Tibial nerve (tissue), 3 donors: ENCODE measurements around the gene PKP4.

Experiments
- POLR2A ChIP-seq, 2 donors: fragments of 450-650 bp; IDR thresholded peaks; one replicate each; pipeline ENCODE4 v1.6.1; 2017; ENCODE audit warnings: antibody characterized with exemption in 2 of 2, mild to moderate bottlenecking in 2 of 2, moderate library complexity in 2 of 2
- TF ChIP-seq, protein P1 (sequence below), 5 experiments: fragments of 200-600 bp in 3 of 5; fragments of 450-650 bp in 2 of 5; sonication (generic) in 3 of 5; IDR thresholded peaks; one replicate each; pipeline ENCODE4 v1.5.1; 2016 to 2019; ENCODE audit warnings: antibody characterized with exemption in 5 of 5, mild to moderate bottlenecking in 3 of 5, moderate library complexity in 2 of 5

- TF ChIP-seq POLR2A (IDR thresholded peaks at IDR 0.05): no peak
- TF ChIP-seq, protein P1, sequence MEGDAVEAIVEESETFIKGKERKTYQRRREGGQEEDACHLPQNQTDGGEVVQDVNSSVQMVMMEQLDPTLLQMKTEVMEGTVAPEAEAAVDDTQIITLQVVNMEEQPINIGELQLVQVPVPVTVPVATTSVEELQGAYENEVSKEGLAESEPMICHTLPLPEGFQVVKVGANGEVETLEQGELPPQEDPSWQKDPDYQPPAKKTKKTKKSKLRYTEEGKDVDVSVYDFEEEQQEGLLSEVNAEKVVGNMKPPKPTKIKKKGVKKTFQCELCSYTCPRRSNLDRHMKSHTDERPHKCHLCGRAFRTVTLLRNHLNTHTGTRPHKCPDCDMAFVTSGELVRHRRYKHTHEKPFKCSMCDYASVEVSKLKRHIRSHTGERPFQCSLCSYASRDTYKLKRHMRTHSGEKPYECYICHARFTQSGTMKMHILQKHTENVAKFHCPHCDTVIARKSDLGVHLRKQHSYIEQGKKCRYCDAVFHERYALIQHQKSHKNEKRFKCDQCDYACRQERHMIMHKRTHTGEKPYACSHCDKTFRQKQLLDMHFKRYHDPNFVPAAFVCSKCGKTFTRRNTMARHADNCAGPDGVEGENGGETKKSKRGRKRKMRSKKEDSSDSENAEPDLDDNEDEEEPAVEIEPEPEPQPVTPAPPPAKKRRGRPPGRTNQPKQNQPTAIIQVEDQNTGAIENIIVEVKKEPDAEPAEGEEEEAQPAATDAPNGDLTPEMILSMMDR (IDR thresholded peaks at IDR 0.05): no peak
Observed at GRCh38 chr2:158665536-158666302, 209.0 kb downstream of the PKP4 start.
